Measurements from ENCODE around the gene COMMD3.

DNA sequence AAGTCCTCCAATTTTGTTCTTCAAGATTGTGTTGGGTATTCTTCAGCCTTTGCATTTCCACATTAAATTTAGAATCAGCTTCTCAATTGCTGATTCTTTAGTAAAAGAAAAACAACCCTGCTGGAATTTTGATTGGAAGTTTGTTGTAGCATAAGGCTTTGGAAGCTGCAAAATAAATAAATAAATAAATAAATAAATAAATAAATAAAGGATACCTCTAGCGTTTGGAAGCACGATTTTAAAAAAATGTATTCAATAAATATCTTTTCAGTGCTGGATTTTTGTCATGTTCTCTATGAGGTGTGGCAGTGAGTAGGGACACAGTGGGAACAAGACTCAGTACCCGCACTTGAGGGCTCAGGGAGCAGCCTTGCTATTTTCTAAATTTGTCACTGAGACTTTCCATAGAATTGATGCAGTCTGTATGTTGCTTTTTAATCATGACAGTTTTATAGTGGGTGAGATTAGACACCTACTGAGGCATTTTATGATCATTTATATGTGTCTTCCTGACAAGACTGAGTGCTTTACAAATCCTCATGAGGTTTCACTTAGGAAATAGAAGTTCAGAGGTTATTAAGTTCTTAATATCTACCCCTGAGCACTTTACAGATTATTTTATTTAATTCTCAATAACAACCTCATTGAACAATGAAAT, 22.3 kb upstream of the COMMD3 start:
- TF ChIP-seq, protein P1, sequence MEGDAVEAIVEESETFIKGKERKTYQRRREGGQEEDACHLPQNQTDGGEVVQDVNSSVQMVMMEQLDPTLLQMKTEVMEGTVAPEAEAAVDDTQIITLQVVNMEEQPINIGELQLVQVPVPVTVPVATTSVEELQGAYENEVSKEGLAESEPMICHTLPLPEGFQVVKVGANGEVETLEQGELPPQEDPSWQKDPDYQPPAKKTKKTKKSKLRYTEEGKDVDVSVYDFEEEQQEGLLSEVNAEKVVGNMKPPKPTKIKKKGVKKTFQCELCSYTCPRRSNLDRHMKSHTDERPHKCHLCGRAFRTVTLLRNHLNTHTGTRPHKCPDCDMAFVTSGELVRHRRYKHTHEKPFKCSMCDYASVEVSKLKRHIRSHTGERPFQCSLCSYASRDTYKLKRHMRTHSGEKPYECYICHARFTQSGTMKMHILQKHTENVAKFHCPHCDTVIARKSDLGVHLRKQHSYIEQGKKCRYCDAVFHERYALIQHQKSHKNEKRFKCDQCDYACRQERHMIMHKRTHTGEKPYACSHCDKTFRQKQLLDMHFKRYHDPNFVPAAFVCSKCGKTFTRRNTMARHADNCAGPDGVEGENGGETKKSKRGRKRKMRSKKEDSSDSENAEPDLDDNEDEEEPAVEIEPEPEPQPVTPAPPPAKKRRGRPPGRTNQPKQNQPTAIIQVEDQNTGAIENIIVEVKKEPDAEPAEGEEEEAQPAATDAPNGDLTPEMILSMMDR (conservative IDR thresholded peaks at IDR 0.05; ENCODE audit: low read length): no peak
- no peak for TF ChIP-seq EZH2phosphoT487 (IDR thresholded peaks at IDR 0.05; ENCODE audit: borderline replicate concordance)

Measured in Loucy (cell line).